Ecto neural progenitor cell (in vitro differentiated cells): ENCODE data around the gene CPNE1.

ENCODE experiments used
- DNase-seq: peaks from one replicate; pipeline ENCODE4 v3.0.0-alpha.2; 2018; ENCODE audit warnings: low spot score

The CPNE1 gene

DNA sequence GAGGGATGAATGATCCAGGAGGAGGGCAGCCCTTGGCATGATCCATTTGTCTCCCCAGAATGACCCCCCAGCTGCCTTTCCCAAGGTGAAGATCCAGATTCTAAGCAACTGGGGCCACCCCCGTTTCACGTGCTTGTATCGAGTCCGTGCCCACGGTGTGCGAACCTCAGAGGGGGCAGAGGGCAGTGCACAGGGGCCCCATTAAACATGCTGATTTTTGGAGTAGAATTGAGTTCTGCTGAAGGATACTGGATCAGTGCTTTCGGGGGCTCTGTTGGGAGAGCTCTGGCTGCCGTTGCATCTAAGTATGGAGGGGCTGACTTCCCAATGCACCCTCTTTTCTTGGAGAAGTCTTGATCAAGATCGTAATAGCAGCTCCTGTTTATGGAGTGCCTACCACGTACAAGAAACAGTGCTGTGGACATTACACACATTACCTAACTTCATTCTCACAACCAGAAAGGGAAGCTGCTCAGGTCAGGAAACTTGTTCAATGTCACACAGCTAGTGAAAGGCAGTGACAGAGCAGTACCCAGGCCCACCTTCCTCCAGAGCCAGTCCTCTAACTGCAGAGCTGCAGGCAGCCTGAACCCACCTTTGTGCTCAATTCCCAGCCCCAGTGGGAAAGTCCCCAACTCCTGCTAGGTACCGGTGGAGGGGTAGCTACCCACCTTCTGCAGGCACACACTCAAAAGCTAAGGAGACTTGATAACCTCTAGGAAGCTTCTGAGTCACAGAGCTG is 43.7 kb downstream of the CPNE1 start:
- no peak for DNase-seq

DNA sequence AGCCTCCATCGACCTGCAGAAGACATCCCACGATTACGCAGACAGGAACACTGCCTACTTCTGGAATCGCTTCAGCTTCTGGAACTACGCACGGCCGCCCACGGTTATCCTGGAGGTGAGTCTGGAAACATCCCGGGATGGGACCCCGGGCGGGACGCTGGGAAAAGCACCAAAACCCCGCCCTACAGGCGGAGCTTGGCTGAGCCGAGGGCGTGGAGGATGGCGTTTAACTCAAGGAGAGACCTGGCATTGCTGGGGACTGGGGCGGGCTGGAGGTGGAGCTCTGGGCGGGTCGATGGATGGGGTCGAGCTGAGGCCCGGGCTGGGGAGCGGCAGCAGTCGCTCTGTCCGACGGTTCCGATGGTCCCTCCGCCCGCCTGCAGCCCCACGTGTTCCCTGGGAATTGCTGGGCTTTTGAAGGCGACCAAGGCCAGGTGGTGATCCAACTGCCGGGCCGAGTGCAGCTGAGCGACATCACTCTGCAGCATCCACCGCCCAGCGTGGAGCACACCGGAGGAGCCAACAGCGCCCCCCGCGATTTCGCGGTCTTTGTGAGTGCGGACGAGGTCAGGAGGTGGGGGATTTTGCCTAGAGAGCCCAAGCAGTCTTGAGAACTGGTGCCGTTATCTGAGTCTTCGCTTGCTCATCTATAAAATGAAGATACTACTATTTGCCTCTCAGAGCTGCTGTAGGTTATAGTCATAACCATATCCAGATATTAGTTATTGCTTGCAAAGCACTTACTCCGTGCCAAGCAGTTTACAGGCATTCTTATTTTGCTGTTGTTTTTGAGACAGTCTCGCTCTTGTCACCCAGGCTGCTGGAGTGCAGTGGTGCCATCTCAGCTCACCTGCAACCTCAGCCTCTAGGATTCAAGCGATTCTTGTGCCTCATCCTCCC is 45.3 kb downstream of the CPNE1 start:
- peak; percentile 92 for DNase-seq

DNA sequence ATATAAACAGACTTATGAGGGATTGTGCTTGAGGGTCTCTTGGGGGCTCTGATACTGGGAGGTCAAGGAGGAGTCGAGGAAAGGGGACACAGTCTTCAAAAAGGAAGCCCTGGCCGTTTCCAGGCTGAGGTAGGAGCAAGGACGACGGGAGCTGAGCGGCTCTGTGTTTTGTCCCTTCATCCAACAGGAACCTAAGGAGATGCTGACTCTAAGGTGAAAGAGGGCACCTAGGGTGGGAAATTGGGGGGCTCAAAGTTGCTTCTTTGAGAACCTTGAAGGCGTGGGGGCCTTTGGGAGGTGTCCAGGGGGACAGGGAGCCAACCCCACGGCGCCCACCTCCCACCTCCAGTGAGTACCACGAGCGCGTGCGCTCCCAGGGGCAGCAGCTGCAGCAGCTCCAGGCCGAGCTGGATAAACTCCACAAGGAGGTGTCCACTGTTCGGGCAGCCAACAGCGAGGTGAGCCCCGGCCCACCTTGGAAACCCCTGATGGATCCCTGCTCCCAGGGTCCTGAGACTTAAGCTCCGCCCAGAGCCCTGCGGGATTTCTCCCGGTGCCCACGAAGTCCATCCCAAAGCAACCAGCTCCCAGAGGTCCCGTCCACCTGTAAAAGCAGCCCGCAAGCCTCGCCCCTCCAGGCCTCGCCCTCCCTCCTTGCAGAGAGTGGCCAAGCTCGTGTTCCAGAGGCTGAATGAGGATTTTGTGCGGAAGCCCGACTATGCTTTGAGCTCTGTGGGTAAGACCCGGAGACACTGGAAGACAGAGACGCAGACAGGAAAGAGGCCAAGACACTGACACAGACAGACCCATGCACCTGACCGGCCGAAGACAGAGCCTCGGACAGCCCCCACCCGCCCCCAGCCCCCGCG is 46.2 kb downstream of the CPNE1 start:
- peak; percentile 61 for DNase-seq

DNA sequence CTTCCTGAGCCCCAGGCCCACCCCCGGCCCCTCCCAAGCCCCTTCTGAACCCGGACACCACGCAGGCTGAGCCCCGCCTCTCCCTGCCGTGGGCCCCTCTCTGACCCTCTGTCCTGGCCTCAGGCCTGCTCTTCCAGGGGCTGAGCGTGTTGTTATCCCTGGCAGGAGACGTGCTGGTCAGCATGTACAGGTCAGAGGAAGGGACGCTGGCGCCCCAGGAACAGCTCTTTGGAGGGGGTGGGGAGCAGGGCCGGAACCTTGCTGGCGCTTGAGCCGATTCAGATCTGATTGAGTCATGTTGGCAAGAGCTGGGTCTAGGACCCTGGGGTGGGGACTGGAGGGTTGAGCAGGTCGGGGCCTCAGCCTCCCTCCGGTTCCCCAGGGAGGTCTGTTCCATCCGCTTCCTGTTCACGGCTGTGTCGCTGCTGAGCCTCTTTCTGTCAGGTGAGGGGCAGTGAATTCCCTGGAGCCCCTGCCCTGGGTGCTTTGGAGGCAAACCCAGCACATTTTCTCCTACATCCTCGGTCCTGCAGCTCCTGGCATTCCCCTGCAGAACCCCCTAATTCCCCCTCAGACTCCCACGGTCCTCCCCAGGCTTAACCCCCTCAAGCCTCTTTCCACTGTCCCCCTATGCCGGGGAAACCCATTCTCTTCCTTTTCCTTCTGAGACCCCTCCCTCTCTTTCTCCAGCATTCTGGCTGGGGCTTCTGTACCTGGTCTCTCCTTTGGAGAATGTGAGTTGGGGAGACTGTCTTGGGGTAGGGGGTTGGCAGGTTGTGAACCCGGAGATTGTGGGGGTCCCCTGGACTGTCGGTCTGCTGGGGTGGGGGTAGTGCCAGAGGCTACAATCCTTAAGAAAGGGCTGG is 47.1 kb downstream of the CPNE1 start:
- DNase-seq, result peak; percentile 76

DNA sequence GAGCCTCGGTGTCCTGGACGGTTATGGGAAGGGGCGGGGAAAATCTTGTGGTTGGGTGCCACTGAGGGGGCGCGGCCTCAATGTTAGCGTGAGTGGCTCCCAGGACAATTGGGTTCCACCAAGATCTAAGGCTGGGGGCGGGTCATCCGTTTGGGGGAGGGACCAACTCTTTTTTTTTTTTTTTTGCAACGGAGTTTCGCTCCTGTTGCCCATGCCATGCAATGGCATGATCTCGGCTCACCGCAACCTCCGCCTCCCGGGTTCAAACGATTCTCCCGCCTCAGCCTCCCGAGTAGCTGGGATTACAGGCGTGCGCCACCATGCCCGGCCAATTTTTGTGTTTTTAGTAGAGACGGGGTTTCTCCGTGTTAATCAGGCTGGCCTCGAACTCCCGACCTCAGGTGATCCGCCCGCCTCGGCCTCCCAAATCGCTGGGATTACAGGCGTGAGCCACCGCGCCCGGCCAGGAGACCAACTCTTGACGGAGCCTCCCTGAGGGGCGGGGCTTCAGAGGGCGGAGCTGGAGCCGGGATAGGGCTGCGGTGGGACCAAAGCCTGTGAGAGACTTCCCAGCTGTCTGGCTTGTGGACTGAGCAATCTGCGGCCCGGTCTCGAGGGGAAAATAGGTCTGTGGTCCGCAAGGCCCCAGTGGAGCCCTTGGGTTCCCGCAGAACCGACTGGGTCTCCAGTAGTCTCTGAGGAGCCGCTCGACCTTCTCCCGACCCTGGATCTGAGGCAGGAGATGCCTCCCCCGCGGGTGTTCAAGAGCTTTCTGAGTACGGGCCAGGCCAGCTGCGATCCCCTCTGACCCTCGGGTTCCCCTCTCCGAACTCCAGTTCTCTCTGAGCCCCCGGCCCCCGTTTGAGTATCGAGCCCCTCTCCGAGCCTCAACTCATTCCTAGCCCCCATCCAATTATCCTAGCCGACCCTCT is 48.0 kb downstream of the CPNE1 start:
- DNase-seq, result peak; percentile 84

DNA sequence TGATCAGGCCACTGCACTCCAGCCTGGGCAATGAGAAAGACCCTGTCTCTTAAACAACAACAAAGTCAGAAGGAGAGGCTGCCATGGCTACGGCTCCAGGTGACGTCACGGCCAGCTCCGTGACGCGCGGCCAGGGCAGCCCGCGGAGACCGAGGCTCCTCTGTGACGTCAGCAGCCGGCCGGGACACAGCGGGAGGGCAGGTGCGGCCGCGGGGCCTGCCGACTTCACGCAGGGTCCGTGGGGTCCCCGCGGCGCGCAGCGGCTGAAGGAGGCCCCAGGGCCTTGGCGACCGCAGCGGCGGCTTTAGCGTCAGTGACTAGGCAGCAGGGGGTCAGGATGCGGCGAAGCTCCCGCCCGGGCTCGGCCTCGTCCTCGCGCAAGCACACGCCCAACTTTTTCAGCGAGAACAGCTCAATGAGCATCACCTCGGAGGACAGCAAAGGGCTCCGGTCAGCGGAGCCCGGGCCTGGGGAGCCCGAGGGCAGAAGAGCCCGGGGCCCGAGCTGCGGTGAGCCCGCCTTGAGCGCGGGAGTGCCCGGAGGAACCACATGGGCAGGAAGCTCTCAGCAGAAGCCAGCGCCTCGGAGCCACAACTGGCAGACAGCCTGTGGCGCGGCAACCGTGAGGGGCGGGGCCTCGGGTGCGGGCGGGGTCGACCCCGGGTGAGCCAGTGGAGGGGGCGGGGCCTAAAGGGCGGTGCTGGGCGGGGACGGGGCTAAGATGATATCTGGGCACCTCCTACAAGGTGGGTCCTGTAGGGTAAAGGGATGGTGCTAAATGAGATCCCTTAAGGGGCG is 48.8 kb downstream of the CPNE1 start, which contains the start of gene SPAG4:
Gene SPAG4, plus strand, starts transcription at position 163 of the 798 bp plus-strand sequence. Its CDS starts 175 bp downstream, at position 338.
- DNase-seq, result peak; percentile 98

DNA sequence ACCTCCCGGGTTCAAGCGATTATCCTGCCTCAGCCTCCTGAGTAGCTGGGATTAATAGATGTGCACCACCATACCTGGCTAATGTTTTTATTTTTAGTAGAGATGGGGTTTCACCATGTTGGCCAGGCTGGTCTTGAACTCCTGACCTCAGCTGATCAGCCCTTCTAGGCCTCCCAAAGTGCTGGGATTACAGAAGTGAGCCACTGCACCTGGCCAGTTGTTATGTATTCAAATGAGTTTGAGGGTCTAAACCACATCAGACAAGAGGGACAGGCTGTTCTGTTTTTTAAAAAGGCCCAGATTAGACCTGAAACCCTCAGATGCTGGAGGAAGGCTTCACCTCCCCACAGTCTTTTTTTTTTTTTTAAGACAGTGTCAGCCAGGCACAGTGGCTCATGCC is 53.2 kb downstream of the CPNE1 start:
- no peak for DNase-seq

DNA sequence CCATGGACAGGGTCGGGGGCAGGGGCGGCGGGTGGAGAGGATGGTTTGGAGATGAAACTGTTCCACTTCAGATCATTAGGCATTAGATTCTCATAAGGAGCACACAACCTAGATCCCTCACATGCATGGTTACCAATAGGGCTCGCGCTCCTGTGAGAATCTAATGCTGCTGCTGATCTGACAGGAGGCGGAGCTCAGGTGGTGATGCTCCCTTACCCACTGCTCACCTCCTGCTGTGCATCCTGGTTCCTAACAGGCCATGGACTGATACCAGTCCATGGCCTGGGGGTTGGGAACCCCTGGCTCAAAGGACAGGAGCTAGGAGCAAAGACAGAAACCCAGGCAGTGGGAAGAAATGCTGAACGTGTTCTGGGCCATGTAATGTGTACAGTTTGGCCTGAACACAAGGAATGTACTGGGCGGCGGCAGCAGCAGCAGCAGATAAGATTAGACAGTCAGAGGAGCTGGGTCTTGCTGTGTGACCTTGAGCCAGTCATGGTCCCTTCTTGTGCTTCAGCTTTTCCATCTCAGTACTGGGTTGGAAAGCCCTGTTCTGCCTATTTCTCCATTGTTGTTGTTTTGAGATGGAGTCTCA is 53.8 kb downstream of the CPNE1 start:
- no peak for DNase-seq

DNA sequence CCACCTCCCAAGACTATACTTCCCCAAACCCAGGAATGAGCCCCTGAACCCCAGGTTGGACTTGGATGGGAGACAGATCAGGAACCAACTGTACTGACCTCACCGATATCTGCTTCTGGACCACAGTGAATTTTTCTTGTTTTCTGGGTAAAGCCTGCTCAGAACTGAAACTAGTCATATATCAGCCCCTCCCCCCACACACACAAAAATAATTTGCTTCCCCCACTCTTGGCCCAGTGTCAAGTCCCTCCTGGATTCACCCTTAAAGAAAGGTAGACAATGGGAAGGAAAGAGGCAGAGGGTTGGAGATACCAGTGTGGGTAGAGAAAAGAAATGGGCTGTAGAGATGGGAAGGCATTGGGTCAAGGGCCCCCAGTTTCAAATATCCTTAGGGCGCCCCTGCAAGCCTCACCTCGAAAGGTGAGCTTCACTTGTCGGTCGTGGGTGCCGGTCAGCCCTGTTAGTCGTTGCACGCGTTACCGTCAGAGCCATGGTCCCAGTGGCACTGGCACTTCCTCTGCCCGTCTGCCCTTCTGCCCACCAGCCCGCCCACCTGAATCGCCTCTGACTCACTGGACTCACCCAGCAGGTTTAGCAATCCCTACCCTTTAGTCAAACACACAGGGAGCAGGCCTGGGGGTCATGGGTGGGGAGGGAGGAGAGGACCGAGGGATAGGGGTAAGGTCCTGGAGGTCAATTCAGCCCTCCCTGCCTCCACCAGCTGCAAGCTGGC is 57.5 kb downstream of the CPNE1 start:
- DNase-seq, result no peak

DNA sequence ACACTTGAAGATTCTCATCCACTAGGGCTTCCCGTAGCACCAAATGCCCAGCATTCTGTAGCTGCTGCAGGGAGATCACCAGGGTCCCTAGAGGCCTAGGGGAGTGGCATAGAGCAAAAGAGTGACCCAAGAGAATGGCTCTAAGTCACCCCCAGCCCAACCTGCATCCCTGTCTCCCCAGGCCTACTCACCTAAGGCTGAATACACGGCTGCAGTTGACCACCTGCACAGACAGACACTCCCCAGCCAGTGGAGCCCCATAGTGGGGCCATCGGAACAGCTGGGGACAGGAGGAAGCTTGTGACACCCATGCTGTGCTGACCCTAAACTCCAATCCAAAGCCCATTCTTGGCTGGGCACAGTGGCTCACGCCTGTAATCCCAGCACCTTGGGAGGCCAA is 58.6 kb downstream of the CPNE1 start:
- no peak for DNase-seq

DNA sequence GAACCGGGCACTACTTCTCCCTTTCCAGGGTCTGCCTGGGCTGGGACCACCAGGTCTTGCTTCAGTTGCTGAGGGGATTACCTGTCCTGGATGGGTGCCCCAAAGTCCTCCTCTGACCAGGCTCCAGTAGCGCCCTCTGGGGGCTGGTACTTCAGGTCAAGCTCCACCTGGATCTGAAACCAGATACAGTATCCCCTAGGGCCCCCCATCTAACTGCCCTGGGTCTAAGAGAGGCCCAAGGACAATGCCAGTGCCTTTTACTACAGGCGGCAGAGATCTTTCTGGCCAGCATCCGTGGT is 60.3 kb downstream of the CPNE1 start:
- no peak for DNase-seq

DNA sequence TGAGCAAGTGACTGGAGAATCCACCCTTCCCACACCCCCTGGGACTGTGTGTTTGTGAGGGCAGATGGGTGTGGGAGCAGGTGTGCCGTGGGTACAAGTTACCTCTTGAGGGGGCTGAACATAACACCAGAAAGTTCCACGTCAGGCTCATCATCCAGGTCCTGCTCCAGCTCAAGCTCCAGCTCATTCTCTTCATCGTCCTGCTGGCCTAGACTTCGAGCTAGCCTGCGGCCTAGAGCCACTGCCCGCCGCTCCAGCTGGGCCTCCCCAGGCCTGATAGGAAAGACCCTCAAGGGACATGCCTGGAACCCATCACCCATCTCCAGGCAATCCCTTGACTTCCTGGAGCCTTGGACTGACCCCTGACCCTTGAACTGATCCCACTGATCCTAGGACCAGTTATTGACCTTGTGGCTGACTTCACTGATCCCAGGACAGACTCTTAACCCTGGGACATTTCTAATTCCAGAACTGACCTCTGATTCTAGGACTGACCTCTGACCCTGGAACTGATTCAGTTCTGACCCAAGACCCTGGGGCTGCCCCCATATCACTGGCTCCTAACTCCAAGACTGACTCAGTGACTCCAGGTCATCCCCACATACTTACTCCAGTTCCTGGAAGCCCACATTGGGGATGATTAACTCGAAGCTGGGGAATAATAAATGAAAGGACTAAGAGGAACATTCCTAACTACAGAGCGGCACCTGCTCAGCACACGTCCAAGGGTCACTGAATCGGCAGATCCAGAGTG is 60.8 kb downstream of the CPNE1 start:
- no peak for DNase-seq

DNA sequence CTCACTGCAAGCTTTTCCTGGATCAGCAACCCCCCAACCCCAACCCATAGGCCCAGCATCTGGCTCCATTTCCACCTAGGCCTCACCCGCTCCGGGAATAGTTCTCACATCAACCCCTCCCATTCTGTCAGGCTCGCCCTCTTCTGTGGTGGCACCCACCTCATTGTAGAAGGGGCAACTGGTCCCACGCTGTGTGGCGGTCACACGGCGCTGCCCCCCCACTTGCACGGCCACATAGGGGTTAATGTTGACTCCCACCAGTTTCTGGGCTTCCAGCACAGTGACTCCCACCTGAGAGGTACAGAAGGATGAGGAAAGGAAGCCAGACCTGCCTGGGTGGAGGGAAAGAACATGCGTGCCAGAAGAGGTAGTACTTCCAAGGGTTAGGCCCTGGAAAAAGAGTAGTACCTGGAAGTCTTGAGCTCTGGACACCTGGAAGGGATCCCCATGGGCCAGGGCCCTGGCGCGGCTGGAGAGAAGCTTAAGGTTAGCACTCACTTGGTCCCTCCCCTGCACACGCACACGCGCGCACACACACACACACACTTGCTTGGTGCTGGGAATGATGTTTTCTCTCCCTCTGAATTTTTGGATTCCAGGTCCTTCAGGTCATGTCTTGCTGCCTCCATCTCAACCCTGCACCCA is 61.7 kb downstream of the CPNE1 start:
- no peak for DNase-seq

DNA sequence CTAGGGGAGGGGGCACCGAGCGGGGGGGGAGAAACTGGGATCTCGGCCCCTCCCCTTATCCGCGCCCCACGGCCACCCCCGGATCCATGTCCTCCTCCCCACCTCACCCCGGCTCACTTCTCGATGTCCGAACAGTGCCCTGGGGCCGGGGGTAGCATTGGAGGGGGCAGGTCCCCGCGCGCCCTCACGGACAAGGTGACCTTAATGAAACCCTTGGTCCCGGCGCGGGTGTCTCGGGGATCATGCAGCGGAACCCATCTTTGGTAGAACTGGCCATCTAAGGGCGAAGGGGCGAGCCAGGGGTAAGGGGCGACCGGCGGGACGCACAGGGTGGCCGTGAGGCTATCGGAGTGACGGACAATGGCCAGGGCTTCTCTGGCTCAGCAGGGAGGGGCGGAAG is 62.7 kb downstream of the CPNE1 start:
- DNase-seq, result no peak

DNA sequence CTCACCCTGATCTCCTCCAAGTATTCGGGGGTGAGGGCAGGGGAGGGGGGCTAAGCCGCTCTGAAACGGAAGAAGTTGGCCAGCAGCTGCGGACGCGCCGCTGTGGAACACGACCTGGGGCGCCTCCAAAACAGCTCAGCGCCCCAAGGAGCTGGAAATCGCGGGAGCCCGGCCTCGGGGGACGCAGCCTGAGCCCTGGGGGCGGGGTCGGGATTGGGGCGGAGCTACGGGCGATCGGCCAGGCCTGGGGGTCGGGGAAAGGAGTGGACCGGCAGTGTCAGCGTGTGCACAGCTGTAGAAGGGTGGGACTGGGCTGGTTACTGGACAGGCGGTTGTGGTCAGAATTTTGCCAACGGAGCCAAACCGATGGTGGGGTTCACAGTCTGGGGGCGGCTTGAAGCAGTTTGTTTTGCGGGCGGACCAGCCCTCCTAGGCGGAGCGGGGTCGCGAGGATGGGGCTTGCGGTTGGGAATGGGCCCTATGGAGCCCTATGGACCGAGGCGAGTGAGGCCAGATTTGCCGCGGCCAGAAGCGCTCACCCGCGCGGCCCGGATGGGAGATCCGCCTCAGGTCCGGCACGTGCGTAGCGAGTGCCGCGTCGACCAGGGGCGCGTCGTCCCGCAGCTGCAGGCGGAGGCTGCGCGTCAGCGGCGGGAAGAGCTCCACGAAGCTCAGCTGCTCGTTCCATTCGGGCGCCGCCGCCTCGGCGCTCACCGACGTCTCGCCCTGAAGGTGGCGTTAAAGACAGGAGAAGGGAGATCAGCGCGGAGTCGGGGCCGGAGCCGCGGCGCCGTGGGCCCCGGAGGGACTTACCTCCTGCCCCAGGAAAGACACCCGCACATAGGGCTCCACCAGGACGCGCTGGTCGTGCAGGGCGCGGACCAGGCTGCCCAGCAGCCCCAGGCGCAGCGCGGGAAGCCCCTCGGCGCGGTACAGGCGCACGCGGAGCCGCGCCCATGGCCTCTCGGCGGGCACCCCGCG is 63.4 kb downstream of the CPNE1 start:
- DNase-seq, result peak; percentile 87
